Measurements from ENCODE around the gene HEATR3. TPM values are rescaled to one million over a fixed set of nuclear protein-coding genes. Genes with fewer than 3 reads are reported as not detected.

The HEATR3 gene
- total RNA-seq, 1 donor from 2014 or later, result 10.4 TPM

GRCh38 chr16:50037662-50038220, 28.0 kb upstream of the HEATR3 start:
- Histone ChIP-seq H3K9me3 (no peaks in the 10 kb centered on the region), H3K27me3 (no peaks in the 10 kb centered on the region), H3K4me1 (no peaks in the 10 kb centered on the region), H3K27ac (no peak overlapping the region), H3K4me3 (no peak overlapping the region), H3K36me3 (peaks cover 18 to 37% of the 10 kb centered on the region in 2 donors)
- DNase-seq (ENCODE audit: low spot score in 2 of 2), result no peak
- TF ChIP-seq CTCF (IDR thresholded peaks at IDR 0.05), result no peak
- intact Hi-C loops (cut with DNase I), result no loop called here

GRCh38 chr16:50038286-50038685, 27.5 kb upstream of the HEATR3 start:
- intact Hi-C loops (cut with DNase I), result no loop called here
- peak overlapping the region in 1 of 2 donors; percentile 7 for H3K27ac ChIP-seq
- H3K36me3 ChIP-seq, result peaks cover 16 to 32% of the 10 kb centered on the region in 2 donors
- no peak for DNase-seq (ENCODE audit: low spot score in 2 of 2)
- H3K9me3 ChIP-seq, result no peaks in the 10 kb centered on the region
- H3K4me3 ChIP-seq, result no peak overlapping the region
- H3K4me1 ChIP-seq, result no peaks in the 10 kb centered on the region
- H3K27me3 ChIP-seq, result no peaks in the 10 kb centered on the region
- TF ChIP-seq CTCF (IDR thresholded peaks at IDR 0.05), result no peak

- Histone ChIP-seq H3K4me1 (no peaks in the 10 kb centered on the region), H3K36me3 (peaks cover 14 to 26% of the 10 kb centered on the region in 2 donors), H3K4me3 (no peak overlapping the region), H3K27me3 (no peaks in the 10 kb centered on the region), H3K27ac (peak overlapping the region in 1 of 2 donors; percentile 7), H3K9me3 (no peaks in the 10 kb centered on the region)
- intact Hi-C loops (cut with DNase I), result no loop called here
- TF ChIP-seq CTCF (IDR thresholded peaks at IDR 0.05), result no peak
- peak; percentile 37 to 70 for DNase-seq (ENCODE audit: low spot score in 2 of 2)
These were observed 26.8 kb upstream of the HEATR3 start for GRCh38 chr16:50038756-50039529.

GRCh38 chr16:50040018-50040417, 25.8 kb upstream of the HEATR3 start:
- Histone ChIP-seq H3K9me3 (no peaks in the 10 kb centered on the region), H3K4me1 (no peaks in the 10 kb centered on the region), H3K36me3 (peaks cover 14 to 17% of the 10 kb centered on the region in 2 donors), H3K4me3 (no peak overlapping the region), H3K27ac (no peak overlapping the region), H3K27me3 (no peaks in the 10 kb centered on the region)
- no peak for DNase-seq (ENCODE audit: low spot score in 2 of 2)
- no peak for TF ChIP-seq CTCF (IDR thresholded peaks at IDR 0.05)
- intact Hi-C loops (cut with DNase I), result no loop called here

- no peaks in the 10 kb centered on the region for H3K4me1 ChIP-seq
- no peaks in the 10 kb centered on the region for H3K9me3 ChIP-seq
- no peak for DNase-seq (ENCODE audit: low spot score in 2 of 2)
- no peaks in the 10 kb centered on the region for H3K27me3 ChIP-seq
- H3K36me3 ChIP-seq, result peaks cover 7 to 10% of the 10 kb centered on the region in 2 donors
- no peak overlapping the region for H3K4me3 ChIP-seq
- no peak for TF ChIP-seq CTCF (IDR thresholded peaks at IDR 0.05)
- no peak overlapping the region for H3K27ac ChIP-seq
- intact Hi-C loops (cut with DNase I), result no loop called here
These were observed 25.1 kb upstream of the HEATR3 start for GRCh38 chr16:50040710-50041109.

Measured in ascending aorta (tissue), 2 donors.